Adrenal gland (tissue), 12 donors: ENCODE measurements around the gene OLFM1. TPM values are rescaled to one million over a fixed set of nuclear protein-coding genes. Genes with fewer than 3 reads are reported as not detected.

Experiments used
- DNase-seq, 7 donors: peaks; one replicate each; pipeline ENCODE4 v3.0.0-alpha.2; 2019 to 2020
- H3K27ac ChIP-seq, 5 donors: fragments of 200-600 bp; sonication (generic) in 4 of 5; 1 replicate in 3 of 5; 2 replicates in 2 of 5; pipeline versions ENCODE4 v1.5.1 to v1.8.0; 2016 to 2020; ENCODE audit warnings: mild to moderate bottlenecking in 1 of 5
- H3K27me3 ChIP-seq: fragments of 200-600 bp; 2 replicates; pipeline ENCODE4 v1.8.0; 2021
- H3K36me3 ChIP-seq, 2 donors: fragments of 200-600 bp; replicated peaks in 1 of 2; 1 replicate in 1 of 2; 2 replicates in 1 of 2; pipeline versions ENCODE4 v1.5.1 to v1.8.0; 2018 to 2022
- H3K4me1 ChIP-seq, 2 donors: fragments of 200-600 bp; replicated peaks in 1 of 2; 1 replicate in 1 of 2; 2 replicates in 1 of 2; pipeline versions ENCODE4 v1.5.1 to v1.8.0; 2018 to 2021
- H3K4me3 ChIP-seq, 4 donors: fragments of 200-600 bp; sonication (generic) in 3 of 4; one replicate each; pipeline ENCODE4 v1.5.1; 2016 to 2018
- H3K9me3 ChIP-seq, 3 donors: fragments of 200-600 bp; sonication (generic) in 1 of 3; replicated peaks in 1 of 3; 1 replicate in 2 of 3; 2 replicates in 1 of 3; pipeline versions ENCODE4 v1.5.1 to v1.8.0; 2016 to 2021
- POLR2A ChIP-seq, 2 donors: fragments of 450-650 bp; IDR thresholded peaks; one replicate each; pipeline ENCODE4 v1.6.1; 2017; ENCODE audit warnings: antibody characterized with exemption in 2 of 2, mild to moderate bottlenecking in 2 of 2, moderate library complexity in 1 of 2
- WGBS, 4 donors: extraction: QIAGEN DNeasy Blood & Tissue Kit in 2 of 4; methylation state at CpG; one replicate each; pipeline versions ENCODE4 v1.1.5 to v1.1.7; 2013 to 2017; 5-methylcytosine and 5-hydroxymethylcytosine counted together
- intact Hi-C, 2 donors: fragments of 100-400 bp; cut with DNase I; formaldehyde crosslinking; loops; one replicate each; pipeline versions ENCODE4 v1.14.1 to v1.15.0; 2022 to 2023
- polyA plus RNA-seq, 3 donors: library from polyadenylated mRNA; stranded (reverse); fragments of 200-250 nt in 2 of 3; fragments of 350-450 nt in 1 of 3; fragmentation: Illumina TruSeq in 1 of 3; extraction: RNeasy Lipid Tissue Mini Kit (QIAGEN cat#74804) in 1 of 3; gene quantifications; one replicate each; pipeline ENCODE4 v1.2.3, GENCODE V29; 2013 to 2014
- total RNA-seq, 9 donors: library from RNA; depleted of rRNA in 4 of 9; stranded (reverse); fragments of >200 nt in 4 of 9; fragments of 120-200 nt in 1 of 9; fragmentation: NEBNext Ultra II Directional in 1 of 9; extraction: Animal tissue kit (Norgen Biotek cat#: 25700) in 1 of 9; gene quantifications; one replicate each; pipeline versions ENCODE4 v1.1.0 to v1.2.4, GENCODE V29; 2013 to 2023
- TF ChIP-seq, protein P1 (sequence below), 6 experiments: fragments of 450-650 bp in 4 of 6; fragments of 200-600 bp in 2 of 6; sonication (generic) in 1 of 6; IDR thresholded peaks; 1 replicate in 5 of 6; 2 replicates in 1 of 6; pipeline versions ENCODE4 v1.5.1 to v1.8.0; 2016 to 2021; ENCODE audit warnings: antibody characterized with exemption in 6 of 6, mild to moderate bottlenecking in 2 of 6, moderate library complexity in 1 of 6
- donor health status: healthy with polysubstance abuse.
- donor health status: Bipolar disorder and iron deficiency.
- donor health status: DM: yes; HTN: yes; CAD: no.
- donor health status: DM: no; HTN: no; CAD: no.
- donor health status: DM: no; HTN: no; CAD: no.
- donor health status: DM: yes; HTN: yes; CAD: no.

Gene OLFM1
- total and polyA plus RNA-seq, 12 donors, result 2.5 to 48.0 (median 28.0) TPM

DNA sequence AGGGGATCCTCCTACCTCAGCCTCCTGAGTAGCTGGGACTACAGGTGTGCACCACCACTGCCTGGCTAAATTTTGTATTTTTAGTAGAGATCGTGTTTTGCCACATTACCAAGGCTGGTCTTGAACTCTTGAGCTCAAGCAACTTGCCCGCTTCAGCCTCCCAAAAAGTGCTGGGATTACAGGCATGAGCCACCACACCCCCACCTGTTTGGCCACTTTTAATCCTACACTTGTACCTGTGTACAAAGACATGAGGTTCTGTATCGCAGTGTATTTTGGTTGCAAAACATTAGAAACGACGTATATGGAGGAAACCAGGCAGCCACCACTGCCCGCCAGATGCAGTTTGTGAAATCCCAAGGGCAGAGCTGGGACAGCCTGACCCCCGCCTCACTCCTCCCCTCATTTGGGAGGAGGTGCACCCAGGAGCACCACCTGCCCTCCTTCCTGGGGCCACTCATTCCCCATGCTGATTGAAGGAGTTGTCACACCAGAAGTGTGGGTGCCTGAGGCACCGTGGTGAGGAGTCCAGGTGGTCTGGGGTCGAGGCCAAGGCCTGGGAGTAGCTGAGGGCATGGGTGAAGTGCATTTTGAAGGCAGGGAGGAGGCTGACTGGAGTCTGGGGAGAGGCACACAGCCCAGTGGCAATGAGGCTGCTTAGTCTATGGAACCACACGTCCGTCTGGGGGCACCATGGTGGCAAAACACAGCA is 39.3 kb upstream of the OLFM1 start:
- peaks cover 8% of the 10 kb centered on the region for H3K27me3 ChIP-seq
- H3K4me3 ChIP-seq, result no peak overlapping the region
- 72 to 83% (median 75%) methylated on average over 9 to 11 of the region's 11 CpGs for WGBS, 4 donors
- intact Hi-C loops, result no loop called here
- H3K27ac ChIP-seq, result no peak overlapping the region
- TF ChIP-seq, protein P1, sequence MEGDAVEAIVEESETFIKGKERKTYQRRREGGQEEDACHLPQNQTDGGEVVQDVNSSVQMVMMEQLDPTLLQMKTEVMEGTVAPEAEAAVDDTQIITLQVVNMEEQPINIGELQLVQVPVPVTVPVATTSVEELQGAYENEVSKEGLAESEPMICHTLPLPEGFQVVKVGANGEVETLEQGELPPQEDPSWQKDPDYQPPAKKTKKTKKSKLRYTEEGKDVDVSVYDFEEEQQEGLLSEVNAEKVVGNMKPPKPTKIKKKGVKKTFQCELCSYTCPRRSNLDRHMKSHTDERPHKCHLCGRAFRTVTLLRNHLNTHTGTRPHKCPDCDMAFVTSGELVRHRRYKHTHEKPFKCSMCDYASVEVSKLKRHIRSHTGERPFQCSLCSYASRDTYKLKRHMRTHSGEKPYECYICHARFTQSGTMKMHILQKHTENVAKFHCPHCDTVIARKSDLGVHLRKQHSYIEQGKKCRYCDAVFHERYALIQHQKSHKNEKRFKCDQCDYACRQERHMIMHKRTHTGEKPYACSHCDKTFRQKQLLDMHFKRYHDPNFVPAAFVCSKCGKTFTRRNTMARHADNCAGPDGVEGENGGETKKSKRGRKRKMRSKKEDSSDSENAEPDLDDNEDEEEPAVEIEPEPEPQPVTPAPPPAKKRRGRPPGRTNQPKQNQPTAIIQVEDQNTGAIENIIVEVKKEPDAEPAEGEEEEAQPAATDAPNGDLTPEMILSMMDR (IDR thresholded peaks at IDR 0.05), result no peak
- TF ChIP-seq POLR2A (IDR thresholded peaks at IDR 0.05), result no peak
- H3K4me1 ChIP-seq, result no peaks in the 10 kb centered on the region
- no peaks in the 10 kb centered on the region for H3K36me3 ChIP-seq
- DNase-seq, result peak in 1 of 7 donors; percentile 5
- no peaks in the 10 kb centered on the region for H3K9me3 ChIP-seq

DNA sequence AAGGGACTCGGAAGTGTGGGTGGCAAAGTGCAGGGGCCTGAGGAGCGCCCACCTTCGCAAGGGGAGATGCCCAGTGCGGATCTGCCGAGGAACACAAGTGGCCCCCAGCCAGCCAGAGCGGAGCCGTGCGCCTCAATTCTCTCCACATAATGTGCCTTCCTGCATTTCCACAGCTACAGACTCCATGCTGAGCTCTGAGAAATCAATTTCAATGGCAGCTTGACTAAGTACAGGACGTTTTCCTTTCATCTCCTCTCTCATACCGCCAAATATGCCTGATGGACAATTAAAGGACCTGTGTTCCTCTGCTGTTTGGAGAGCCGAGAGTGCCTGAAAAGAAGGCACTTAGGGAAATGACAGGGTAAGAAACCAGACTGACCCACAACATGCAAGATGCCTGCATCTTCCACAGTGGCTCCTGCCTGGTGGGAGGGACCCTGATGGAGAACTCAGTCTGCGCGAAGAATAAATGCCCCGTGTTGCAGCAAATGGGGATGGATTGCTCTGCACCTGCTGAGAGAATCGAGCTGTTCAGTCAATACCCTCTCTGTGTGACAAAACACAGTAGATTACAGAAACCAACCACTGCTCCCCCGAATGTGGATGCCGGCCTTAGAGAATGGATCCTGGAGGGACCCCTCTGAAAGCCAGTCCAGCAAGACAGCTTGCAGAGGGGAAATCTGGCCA is 38.6 kb upstream of the OLFM1 start:
- Histone ChIP-seq H3K27me3 (peaks cover 13% of the 10 kb centered on the region), H3K4me1 (no peaks in the 10 kb centered on the region), H3K27ac (no peak overlapping the region), H3K4me3 (no peak overlapping the region), H3K36me3 (no peaks in the 10 kb centered on the region), H3K9me3 (no peaks in the 10 kb centered on the region)
- peak in 1 of 7 donors; percentile 5 for DNase-seq
- 64 to 77% (median 76%) methylated on average over 17 of the region's 17 CpGs for WGBS, 4 donors
- intact Hi-C loops, result no loop called here
- no peak for TF ChIP-seq POLR2A (IDR thresholded peaks at IDR 0.05)
- TF ChIP-seq, protein P1 (IDR thresholded peaks at IDR 0.05), result no peak

DNA sequence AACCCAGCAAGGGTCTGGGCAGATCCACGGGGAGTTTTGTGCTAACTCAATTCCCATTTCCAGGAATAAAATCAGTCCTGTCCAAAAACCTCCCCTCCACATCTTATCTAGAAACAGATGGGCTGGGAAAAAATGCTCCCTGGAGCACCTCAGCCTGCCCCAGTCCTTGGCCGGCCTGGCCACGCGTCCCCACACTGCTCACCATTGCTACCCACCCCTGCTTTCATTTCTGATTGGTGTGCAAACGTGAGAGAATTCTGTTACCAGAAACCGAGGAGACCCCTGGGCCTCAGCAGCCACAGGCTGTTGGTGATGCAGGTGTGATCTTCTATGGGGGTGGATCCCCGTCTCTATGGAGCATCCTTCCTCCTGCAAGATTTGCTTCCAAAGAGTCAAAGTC is 38.0 kb upstream of the OLFM1 start:
- no peak overlapping the region for H3K27ac ChIP-seq
- no peak for TF ChIP-seq POLR2A (IDR thresholded peaks at IDR 0.05)
- TF ChIP-seq, protein P1 (IDR thresholded peaks at IDR 0.05), result no peak
- H3K36me3 ChIP-seq, result no peaks in the 10 kb centered on the region
- peaks cover 16% of the 10 kb centered on the region for H3K27me3 ChIP-seq
- no peak overlapping the region for H3K4me3 ChIP-seq
- H3K4me1 ChIP-seq, result no peaks in the 10 kb centered on the region
- 64 to 78% (median 71%) methylated on average over 7 of the region's 7 CpGs for WGBS, 4 donors
- H3K9me3 ChIP-seq, result no peaks in the 10 kb centered on the region
- intact Hi-C loops, result no loop called here
- DNase-seq, result no peak

DNA sequence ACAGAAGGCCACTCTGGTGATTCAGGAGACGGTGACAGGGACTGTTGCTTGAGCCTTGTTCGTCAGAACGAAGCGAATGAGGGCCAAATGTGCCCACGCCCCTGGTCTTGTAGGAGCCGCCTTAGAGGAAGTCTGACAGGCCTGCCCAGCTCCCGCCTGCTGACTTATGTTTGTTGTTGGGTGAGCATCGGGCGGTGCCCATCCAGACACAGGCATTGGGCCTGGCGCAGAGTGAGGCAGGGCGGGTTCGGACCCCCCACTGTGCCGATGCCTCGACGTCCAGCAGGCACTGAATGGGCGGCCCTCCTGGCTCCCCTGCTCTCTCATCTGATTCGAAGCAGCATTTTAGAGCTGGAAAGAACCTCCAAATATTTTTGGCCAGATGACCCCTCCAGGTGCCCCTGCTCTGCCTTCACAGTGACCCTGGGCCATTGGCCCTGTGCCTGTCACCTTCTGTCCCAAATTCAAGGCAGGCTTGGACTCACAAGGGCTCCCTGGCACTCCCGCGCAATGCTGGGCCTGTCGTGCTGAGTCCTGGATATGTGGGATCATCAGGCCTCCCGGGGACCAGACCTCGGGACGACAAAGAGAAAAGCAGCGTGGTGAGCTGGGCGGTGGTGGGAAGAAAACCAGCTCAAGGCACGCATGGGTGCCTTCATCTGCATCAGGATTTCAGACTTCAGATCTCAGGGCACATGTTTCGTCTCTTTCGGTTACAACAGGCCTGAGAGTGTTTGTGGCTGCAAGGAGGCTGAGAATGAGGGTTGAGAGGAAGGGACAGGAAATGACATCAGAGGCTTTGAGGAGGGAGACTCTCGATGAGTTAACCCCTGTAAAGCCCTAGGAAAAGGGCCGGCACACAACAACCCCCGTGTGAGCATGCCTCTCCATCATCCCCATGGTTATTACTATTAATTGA is 37.1 kb upstream of the OLFM1 start:
- DNase-seq, result peak in 1 of 7 donors; percentile 5
- 81 to 88% (median 87%) methylated on average over 28 to 31 of the region's 31 CpGs for WGBS, 4 donors
- intact Hi-C loops, result no loop called here
- H3K4me1 ChIP-seq, result no peaks in the 10 kb centered on the region
- peaks cover 18% of the 10 kb centered on the region for H3K27me3 ChIP-seq
- no peaks in the 10 kb centered on the region for H3K36me3 ChIP-seq
- no peak overlapping the region for H3K4me3 ChIP-seq
- no peak overlapping the region for H3K27ac ChIP-seq
- no peaks in the 10 kb centered on the region for H3K9me3 ChIP-seq
- TF ChIP-seq POLR2A (IDR thresholded peaks at IDR 0.05), result no peak
- TF ChIP-seq, protein P1 (IDR thresholded peaks at IDR 0.05), result no peak
